AG09309 (cell line): Measurements from ENCODE around the gene RPH3AL.

Experiments
- DNase-seq: peaks from one replicate; pipeline ENCODE4 v3.0.0-alpha.2; 2010; ENCODE audit warnings: low read depth
- H3K4me3 ChIP-seq: 2 replicates; pipeline ENCODE4 v1.5.1; 2011; ENCODE audit warnings: mild to moderate bottlenecking, low read depth, low read length, moderate library complexity; ENCODE audit not compliant: control insufficient read depth
- TF ChIP-seq, protein P1 (sequence below): IDR thresholded peaks from 2 replicates; pipeline ENCODE4 v1.5.1; 2011; ENCODE audit warnings: mild to moderate bottlenecking, low read depth, low read length, inconsistent platforms; ENCODE audit not compliant: insufficient read depth, control insufficient read depth; ENCODE audit errors: missing control alignments

Gene RPH3AL

DNA sequence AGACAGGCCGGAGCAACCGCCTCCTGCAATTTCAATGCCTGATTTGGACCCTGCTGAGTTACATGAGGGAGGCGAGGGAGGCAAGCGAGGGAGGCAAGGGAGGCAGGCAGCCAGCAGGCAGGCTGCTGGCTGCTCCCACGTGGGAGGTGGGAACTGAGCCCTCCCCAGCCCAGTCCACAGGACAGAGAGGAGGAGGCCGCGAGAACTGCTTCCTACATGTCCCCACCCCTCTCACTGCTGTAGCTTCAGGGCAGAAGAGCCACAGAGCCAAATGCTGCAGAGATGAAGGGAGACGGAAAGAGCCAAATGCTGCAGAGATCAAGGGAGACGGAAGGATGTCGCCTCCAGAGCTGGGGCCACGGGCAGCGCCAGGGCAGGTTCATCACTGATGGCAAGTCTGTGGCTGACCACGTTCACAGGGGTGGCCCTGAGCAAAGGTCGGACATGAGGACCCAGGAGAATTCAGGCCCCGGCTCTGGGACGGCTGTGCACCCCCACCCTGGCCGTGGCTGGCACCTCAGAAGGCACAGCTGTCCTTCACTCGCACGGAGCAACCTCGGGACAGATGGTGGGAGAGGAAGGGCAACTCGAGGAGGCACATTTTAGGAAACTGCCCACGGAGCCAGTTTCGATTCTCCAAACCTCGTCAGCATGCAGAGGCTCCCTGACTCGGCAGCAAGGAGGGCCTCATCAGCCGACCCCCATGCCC, 21.5 kb downstream of the RPH3AL start:
- TF ChIP-seq, protein P1, sequence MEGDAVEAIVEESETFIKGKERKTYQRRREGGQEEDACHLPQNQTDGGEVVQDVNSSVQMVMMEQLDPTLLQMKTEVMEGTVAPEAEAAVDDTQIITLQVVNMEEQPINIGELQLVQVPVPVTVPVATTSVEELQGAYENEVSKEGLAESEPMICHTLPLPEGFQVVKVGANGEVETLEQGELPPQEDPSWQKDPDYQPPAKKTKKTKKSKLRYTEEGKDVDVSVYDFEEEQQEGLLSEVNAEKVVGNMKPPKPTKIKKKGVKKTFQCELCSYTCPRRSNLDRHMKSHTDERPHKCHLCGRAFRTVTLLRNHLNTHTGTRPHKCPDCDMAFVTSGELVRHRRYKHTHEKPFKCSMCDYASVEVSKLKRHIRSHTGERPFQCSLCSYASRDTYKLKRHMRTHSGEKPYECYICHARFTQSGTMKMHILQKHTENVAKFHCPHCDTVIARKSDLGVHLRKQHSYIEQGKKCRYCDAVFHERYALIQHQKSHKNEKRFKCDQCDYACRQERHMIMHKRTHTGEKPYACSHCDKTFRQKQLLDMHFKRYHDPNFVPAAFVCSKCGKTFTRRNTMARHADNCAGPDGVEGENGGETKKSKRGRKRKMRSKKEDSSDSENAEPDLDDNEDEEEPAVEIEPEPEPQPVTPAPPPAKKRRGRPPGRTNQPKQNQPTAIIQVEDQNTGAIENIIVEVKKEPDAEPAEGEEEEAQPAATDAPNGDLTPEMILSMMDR: no peak
- no peak overlapping the region for H3K4me3 ChIP-seq
- DNase-seq: no peak

DNA sequence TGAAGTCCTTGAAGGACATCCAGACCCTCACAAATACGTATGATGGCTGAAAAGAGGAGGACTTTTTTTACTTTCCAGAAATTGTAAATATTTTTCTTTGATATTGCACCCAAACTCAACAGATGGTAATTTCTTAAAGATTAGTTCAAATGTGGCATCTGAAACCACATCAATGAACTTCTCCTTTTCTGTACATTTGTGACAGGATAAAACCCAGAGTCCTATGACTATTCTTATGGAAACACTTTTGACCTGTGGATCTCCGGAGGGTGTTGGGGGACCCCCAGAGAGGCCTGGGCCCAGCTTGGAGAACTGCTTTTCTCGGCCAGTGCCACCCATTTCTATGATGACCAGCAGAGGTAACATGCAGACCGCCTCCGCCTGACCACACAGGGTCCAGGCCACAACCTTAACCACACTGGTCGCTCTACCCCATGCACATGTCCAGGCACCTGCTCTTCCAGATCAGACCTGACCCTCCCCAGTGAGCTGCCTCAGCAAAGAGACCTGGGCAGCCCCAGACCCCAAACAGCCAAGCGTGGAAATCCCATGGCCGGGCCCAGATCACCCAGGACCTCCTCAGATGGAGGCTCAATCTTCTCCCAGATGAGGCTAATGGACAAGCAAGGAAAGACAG, 22.7 kb downstream of the RPH3AL start:
- TF ChIP-seq, protein P1: no peak
- DNase-seq: no peak

DNA sequence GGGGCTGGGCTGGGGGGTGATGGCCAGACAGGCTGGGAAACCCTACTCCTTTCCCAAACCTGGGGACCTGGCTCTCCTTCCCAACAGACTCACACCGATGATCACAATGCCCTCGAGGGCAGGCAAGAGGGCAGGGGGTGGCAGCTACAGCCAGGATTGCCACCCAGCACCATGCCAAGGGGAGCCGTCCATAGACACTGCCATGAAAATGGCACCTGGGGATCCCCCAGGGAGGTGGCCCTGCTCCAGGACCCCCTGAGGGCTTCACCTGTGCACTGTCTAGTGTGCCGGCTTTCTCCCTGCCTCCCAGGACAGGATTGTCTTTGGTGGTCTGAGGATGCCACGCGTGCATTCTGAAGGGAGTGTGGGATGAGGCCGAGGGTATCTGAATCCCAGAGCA, 24.6 kb downstream of the RPH3AL start:
- TF ChIP-seq, protein P1: no peak
- DNase-seq: no peak
- H3K4me3 ChIP-seq: no peak overlapping the region

More for the DNA sequence above, 22.7 kb downstream of the RPH3AL start:
- H3K4me3 ChIP-seq: no peak overlapping the region

DNA sequence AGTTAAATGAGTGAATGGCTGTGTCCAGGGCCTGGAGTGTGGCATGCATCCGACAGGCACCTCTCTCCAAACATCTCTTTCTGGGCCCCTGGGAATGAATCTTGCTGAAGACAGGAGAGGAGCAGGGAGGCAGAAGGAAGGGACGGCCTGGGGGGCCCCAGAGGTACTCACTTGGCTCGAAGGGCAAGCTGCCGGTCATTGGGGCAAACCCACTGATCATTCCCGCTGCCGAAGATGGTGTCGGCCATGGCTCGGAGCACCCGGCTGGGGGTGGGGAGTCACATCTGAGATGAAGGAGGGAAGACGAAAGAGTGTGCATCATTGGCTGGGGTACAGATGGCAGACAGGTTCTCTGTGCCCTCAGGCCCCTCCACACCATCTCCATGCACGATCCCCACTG, 25.3 kb downstream of the RPH3AL start:
- no peak overlapping the region for H3K4me3 ChIP-seq
- TF ChIP-seq, protein P1: no peak
- DNase-seq: no peak

DNA sequence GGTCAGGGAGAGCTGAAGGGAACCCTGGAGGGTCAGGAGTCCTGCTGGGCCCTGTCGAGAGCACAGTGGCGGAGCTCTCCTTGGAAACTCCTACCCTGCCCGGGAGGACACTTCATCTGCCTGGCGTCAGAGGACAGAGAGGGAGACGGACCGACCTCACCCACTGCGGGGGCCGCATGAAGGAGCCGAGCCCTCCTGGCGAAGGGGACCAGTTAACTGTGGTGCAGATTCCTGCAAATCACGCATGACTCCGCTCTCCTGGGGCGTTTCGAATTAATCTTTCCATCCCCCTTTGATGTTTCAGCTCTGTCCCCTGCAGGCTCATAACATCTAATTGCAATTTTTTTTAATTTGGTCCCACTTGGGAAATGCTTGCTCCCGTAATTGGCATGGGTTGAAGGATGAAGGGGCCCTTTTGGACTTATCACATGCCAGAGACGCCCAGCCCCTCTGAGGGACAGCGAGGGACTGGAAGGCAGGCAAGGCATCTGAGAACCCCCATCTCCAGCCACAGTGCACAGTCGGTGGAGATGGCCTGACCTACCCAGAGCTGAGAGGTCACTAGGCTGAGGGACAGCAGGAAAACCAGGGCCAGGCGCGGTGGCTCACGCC, 26.5 kb downstream of the RPH3AL start:
- TF ChIP-seq, protein P1: no peak
- no peak overlapping the region for H3K4me3 ChIP-seq

DNA sequence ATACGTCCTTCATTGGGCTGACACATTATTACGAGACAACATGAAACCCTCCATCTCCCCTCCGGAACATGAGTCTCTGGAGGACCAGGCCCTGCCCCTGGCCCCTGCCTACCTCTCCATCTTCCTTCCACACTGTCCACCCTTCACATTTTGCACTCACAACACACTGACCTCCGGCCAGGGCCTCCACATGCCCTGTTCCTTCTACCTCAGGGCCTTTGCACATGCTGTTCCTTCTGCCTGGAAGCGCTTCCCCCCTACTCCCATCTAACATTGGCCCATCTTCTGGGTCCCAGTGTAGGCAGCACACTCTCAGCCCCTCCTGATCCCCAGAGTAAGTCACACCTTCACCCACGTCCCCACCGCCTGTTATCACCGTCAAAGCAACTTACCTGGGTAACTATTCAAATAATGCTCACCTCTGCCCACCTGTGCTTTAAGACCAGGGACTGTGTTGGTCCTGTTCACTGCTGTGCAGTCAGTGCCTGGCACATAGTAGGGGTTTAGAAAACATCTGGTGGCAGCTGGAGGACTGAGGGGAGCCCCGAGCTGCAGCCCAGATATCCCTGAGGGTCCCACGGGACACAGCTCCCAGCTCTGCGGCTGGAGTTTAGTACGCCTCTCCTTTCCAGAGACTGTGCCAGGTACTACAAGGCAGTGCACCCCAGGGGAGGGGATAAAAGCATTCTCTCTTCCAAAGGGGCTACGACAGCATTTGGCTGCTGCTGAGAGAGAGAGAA, 27.2 kb downstream of the RPH3AL start:
- TF ChIP-seq, protein P1: no peak
- no peak for DNase-seq
- H3K4me3 ChIP-seq: no peak overlapping the region

More for the DNA sequence above, 26.5 kb downstream of the RPH3AL start:
- DNase-seq: no peak
